GM06990 (cell line): ENCODE measurements around the gene CCND1.
"Not testable (repeated sequence)": the region's sequence is repeated elsewhere in the genome, so short reads cannot be mapped to it uniquely, and the experiment has no call there.

Experiments used
- DNase-seq: peaks from one replicate; pipeline ENCODE4 v3.0.0-alpha.2; 2011; ENCODE audit not compliant: insufficient read length; ENCODE audit errors: extremely low read depth
- H3K27me3 ChIP-seq: replicated peaks from 2 replicates; pipeline ENCODE4 v1.6.0; 2011; ENCODE audit warnings: low read length; ENCODE audit not compliant: control insufficient read depth, insufficient read depth
- H3K36me3 ChIP-seq: 2 replicates; pipeline ENCODE4 v1.5.1; 2011; ENCODE audit warnings: low read length; ENCODE audit not compliant: control insufficient read depth, insufficient read depth
- H3K4me3 ChIP-seq: replicated peaks from 2 replicates; pipeline ENCODE4 v1.5.1; 2011; ENCODE audit warnings: low read depth, mild to moderate bottlenecking, control low read depth, low read length
- TF ChIP-seq, protein P1 (sequence below): IDR thresholded peaks from 2 replicates; pipeline ENCODE4 v1.5.1; 2011; ENCODE audit warnings: low read length, control low read depth, mild to moderate bottlenecking, inconsistent platforms; ENCODE audit not compliant: insufficient read depth, poor library complexity, severe bottlenecking

CCND1 gene

DNA sequence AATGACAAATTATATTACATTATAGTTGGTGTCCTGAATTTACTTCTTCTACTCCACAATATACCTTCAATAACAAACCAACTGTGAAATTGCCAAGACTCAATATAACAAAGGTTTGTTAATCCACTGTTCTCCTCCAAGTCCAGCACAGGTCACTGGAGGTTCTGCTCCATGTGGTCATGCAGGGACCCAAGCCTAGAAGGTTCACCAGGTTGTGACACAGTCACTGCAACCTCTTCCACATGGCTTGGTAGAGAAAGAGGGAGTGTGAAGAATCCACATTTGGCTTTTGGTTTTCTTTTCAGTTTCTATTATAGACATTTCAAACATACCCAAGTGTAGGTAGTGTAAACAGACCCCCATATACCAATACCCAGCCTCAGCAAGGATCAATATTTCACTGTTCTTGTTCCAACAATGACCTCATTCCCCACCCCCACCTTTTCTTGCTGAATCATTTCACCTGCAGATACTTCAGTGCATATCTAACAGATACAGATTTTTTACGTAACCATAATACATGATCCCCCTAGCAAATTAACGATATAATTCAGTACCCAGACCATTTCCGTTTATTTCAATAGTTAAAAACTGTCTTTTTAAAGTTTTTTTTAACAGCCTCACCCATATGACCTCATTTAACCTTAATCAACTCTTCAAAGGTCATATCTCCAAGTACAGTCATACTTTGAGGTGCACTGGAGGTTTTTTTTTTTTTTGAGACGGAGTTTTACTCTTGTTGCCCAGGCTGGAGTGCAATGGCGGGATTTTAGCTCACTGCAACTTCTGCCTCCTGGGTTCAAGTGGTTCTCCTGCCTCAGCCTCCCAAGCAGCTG is 48.7 kb downstream of the CCND1 start:
- Histone ChIP-seq H3K27me3 (no peaks in the 10 kb centered on the region; the same call in 1 of the 2 replicates), H3K4me3 (no peak overlapping the region), H3K36me3 (no peaks in the 10 kb centered on the region)
- TF ChIP-seq, protein P1, sequence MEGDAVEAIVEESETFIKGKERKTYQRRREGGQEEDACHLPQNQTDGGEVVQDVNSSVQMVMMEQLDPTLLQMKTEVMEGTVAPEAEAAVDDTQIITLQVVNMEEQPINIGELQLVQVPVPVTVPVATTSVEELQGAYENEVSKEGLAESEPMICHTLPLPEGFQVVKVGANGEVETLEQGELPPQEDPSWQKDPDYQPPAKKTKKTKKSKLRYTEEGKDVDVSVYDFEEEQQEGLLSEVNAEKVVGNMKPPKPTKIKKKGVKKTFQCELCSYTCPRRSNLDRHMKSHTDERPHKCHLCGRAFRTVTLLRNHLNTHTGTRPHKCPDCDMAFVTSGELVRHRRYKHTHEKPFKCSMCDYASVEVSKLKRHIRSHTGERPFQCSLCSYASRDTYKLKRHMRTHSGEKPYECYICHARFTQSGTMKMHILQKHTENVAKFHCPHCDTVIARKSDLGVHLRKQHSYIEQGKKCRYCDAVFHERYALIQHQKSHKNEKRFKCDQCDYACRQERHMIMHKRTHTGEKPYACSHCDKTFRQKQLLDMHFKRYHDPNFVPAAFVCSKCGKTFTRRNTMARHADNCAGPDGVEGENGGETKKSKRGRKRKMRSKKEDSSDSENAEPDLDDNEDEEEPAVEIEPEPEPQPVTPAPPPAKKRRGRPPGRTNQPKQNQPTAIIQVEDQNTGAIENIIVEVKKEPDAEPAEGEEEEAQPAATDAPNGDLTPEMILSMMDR: no peak
- DNase-seq: no peak

GRCh38 chr11:69691463-69691862 is 50.5 kb downstream of the CCND1 start:
- Histone ChIP-seq H3K36me3 (no peaks in the 10 kb centered on the region), H3K27me3 (no peaks in the 10 kb centered on the region; the same call in 1 of the 2 replicates), H3K4me3 (no peak overlapping the region)
- TF ChIP-seq, protein P1: no peak
- DNase-seq: no peak

- no peak overlapping the region for H3K4me3 ChIP-seq
- H3K27me3 ChIP-seq: no peaks in the 10 kb centered on the region; the same call in 1 of the 2 replicates
- no peak for DNase-seq
- TF ChIP-seq, protein P1: no peak
- H3K36me3 ChIP-seq: no peaks in the 10 kb centered on the region
Measured at GRCh38 chr11:69692422-69692821, 51.5 kb downstream of the CCND1 start.

- H3K4me3 ChIP-seq: no peak overlapping the region
- no peaks in the 10 kb centered on the region for H3K36me3 ChIP-seq
- TF ChIP-seq, protein P1: no peak
- H3K27me3 ChIP-seq: no peaks in the 10 kb centered on the region; the same call in 1 of the 2 replicates
- no peak for DNase-seq
Measured at GRCh38 chr11:69694781-69695180, 53.8 kb downstream of the CCND1 start.

DNA sequence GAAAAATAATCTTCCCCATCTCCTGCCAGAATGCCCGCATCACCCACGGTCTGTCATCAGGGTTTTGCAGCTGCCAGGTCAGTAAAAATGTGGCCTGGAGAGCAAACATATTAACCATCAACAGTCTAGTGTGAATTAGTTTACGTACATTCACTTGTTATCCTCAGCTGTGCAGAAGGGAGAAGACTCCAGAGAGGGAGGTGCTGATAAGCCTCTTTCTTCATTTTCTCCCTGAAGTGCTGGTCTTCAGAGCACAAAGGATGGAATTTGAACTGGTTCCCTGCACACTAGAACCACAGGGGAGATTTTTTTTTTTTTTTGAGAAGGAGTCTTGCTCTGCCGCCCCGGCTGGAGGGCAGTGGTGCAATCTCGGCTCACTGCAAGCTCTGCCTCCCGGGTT is 54.6 kb downstream of the CCND1 start:
- no peaks in the 10 kb centered on the region; the same call in 1 of the 2 replicates for H3K27me3 ChIP-seq
- no peaks in the 10 kb centered on the region for H3K36me3 ChIP-seq
- no peak for DNase-seq
- H3K4me3 ChIP-seq: no peak overlapping the region
- TF ChIP-seq, protein P1: no peak

- not testable (repeated sequence) for H3K4me3 ChIP-seq, H3K36me3 ChIP-seq, H3K27me3 ChIP-seq, DNase-seq
Measured at GRCh38 chr11:69695995-69696394, 55.0 kb downstream of the CCND1 start.
